ENCODE measurements around the gene PDE8A. TPM values are rescaled to one million over a fixed set of nuclear protein-coding genes. Genes with fewer than 3 reads are reported as not detected.

PDE8A gene
- total and polyA plus RNA-seq, 2 donors (not counting 1 experiment from before 2014, with no cell fraction given) = 17.4 to 51.1 TPM

- 89% methylated on average over 4 of the region's 4 CpGs for WGBS (ENCODE audit: insufficient coverage)
- Histone ChIP-seq H3K9ac (ENCODE audit: low read length) (no peak overlapping the region), H3K4me3 (ENCODE audit: control extremely low read depth in 1 of 5, extremely low read depth in 1 of 5, insufficient read depth in 1 of 5, low read depth in 2 of 5, low read length in 4 of 5) (no peak overlapping the region), H3K4me1 (ENCODE audit: control insufficient read depth in 2 of 2, insufficient read depth in 2 of 2, low read length in 2 of 2) (no peaks in the 10 kb centered on the region), H3K27me3 (replicated peaks in 1 of 4; ENCODE audit: control extremely low read depth in 1 of 4, control insufficient read depth in 3 of 4, insufficient read depth in 4 of 4, low read length in 3 of 4) (no peaks in the 10 kb centered on the region), H2AFZ (ENCODE audit: insufficient read depth, low read depth, low read length, poor library complexity, severe bottlenecking) (no peak overlapping the region), H3K79me2 (ENCODE audit: control insufficient read depth, insufficient read depth, low read length) (no peaks in the 10 kb centered on the region), H3K9me3 (ENCODE audit: control extremely low read depth in 1 of 3, control insufficient read depth in 2 of 3, insufficient read depth in 1 of 3, low read length in 2 of 3) (no peaks in the 10 kb centered on the region), H4K20me1 (ENCODE audit: control insufficient read depth, insufficient read depth, low read length, poor library complexity, severe bottlenecking) (no peaks in the 10 kb centered on the region), H3K4me2 (replicated peaks; ENCODE audit: low read depth, low read length, poor library complexity, severe bottlenecking) (no peak overlapping the region), H3K27ac (ENCODE audit: low read length in 2 of 2) (no peak overlapping the region), H3K36me3 (replicated peaks in 1 of 2; ENCODE audit: control extremely low read depth in 1 of 2, control insufficient read depth in 1 of 2, extremely low read depth in 1 of 2, insufficient read depth in 2 of 2, low read length in 1 of 2) (peaks cover 0 to 17% of the 10 kb centered on the region in 2 experiments)
- Mint-ChIP-seq H3K27me3 (no peaks in the 10 kb centered on the region), H3K4me3 (no peak overlapping the region), H3K27ac (no peak overlapping the region), H3K4me1 (no peaks in the 10 kb centered on the region), H3K9me3 (ENCODE audit: insufficient read depth) (no peaks in the 10 kb centered on the region)
- POLR2A ChIA-PET = no interaction called here
- intact Hi-C loops (cut with micrococcal nuclease) = no loop called here
- CTCF ChIA-PET = interaction anchor here (0.9 kb wide), 2 partner anchors 17 to 29 kb away, joined by 3 read pairs; no protein-coding TSS in a partner anchor
- no peak for DNase-seq
- TF ChIP-seq EZH2 (IDR thresholded peaks at IDR 0.05; ENCODE audit: borderline replicate concordance, insufficient read depth, low read depth, low read length, poor library complexity, severe bottlenecking) (no peak), CTCF (IDR thresholded peaks at IDR 0.05) (no peak)
- ATAC-seq (ENCODE audit: low read depth) = no peak
These were observed 91.3 kb downstream of the PDE8A start for GRCh38 chr15:85072917-85073316.

DNA sequence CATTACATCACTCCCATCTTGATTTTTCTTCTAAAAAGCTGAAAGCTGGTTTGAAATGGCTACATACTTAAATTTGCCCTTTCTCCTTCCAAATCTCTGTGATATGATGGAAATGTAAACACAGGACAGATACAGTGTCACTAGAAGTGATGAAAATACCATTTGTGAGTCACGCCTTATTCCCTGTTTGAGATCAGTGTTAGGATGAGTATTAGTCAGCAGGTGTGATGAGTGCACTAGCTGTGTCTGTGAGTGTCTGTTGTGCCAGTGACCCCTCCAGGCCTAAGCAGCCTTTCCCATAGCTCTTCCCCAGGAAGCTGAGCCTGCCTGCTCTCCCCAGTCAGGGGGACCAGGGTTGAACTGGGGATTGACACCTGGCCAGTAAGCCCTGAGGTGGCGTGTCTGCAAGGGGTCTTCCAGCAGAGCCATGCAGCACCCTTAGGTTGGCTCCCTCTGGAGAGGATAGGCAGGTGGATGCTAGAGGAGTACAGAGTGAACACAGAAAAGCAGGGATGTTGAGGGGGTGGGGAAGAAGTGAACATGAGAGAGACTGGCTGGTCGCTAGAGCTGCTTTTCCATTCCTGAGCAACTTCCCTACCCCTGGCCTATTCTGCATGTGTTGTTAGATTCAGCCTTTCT, 92.0 kb downstream of the PDE8A start:
- ChIA-PET POLR2A (no interaction called here), CTCF (interaction anchor here (0.9 kb wide), 2 partner anchors 16 to 29 kb away, joined by 3 read pairs; no protein-coding TSS in a partner anchor)
- intact Hi-C loops (cut with micrococcal nuclease) = no loop called here
- Mint-ChIP-seq H3K27ac (no peak overlapping the region), H3K4me3 (no peak overlapping the region), H3K4me1 (no peaks in the 10 kb centered on the region), H3K9me3 (ENCODE audit: insufficient read depth) (no peaks in the 10 kb centered on the region), H3K27me3 (no peaks in the 10 kb centered on the region)
- no peak overlapping the region for H3K4me3 ChIP-seq (ENCODE audit: control extremely low read depth in 1 of 5, extremely low read depth in 1 of 5, insufficient read depth in 1 of 5, low read depth in 2 of 5, low read length in 4 of 5)
- H3K9ac ChIP-seq (ENCODE audit: low read length) = no peak overlapping the region
- no peak overlapping the region for H2AFZ ChIP-seq (ENCODE audit: insufficient read depth, low read depth, low read length, poor library complexity, severe bottlenecking)
- H3K36me3 ChIP-seq (replicated peaks in 1 of 2; ENCODE audit: control extremely low read depth in 1 of 2, control insufficient read depth in 1 of 2, extremely low read depth in 1 of 2, insufficient read depth in 2 of 2, low read length in 1 of 2) = peaks cover 0 to 13% of the 10 kb centered on the region in 2 experiments
- whole genome bisulfite sequencing (ENCODE audit: insufficient coverage) = 88% methylated on average over 1 of the region's 3 CpGs
- no peak overlapping the region for H3K27ac ChIP-seq (ENCODE audit: low read length in 2 of 2)
- H3K27me3 ChIP-seq (replicated peaks in 1 of 4; ENCODE audit: control extremely low read depth in 1 of 4, control insufficient read depth in 3 of 4, insufficient read depth in 4 of 4, low read length in 3 of 4) = no peaks in the 10 kb centered on the region
- TF ChIP-seq CTCF (IDR thresholded peaks at IDR 0.05) (no peak), EZH2 (IDR thresholded peaks at IDR 0.05; ENCODE audit: borderline replicate concordance, insufficient read depth, low read depth, low read length, poor library complexity, severe bottlenecking) (no peak)
- no peak for DNase-seq
- no peak for ATAC-seq (ENCODE audit: low read depth)
- H3K9me3 ChIP-seq (ENCODE audit: control extremely low read depth in 1 of 3, control insufficient read depth in 2 of 3, insufficient read depth in 1 of 3, low read length in 2 of 3) = no peaks in the 10 kb centered on the region
- H3K4me2 ChIP-seq (replicated peaks; ENCODE audit: low read depth, low read length, poor library complexity, severe bottlenecking) = no peak overlapping the region
- H4K20me1 ChIP-seq (ENCODE audit: control insufficient read depth, insufficient read depth, low read length, poor library complexity, severe bottlenecking) = no peaks in the 10 kb centered on the region
- no peaks in the 10 kb centered on the region for H3K4me1 ChIP-seq (ENCODE audit: control insufficient read depth in 2 of 2, insufficient read depth in 2 of 2, low read length in 2 of 2)
- no peaks in the 10 kb centered on the region for H3K79me2 ChIP-seq (ENCODE audit: control insufficient read depth, insufficient read depth, low read length)

Measured in B cell (primary cell).